Left lobe of liver (tissue), 2 donors: ENCODE measurements around the gene NUTF2. TPM values are rescaled to one million over a fixed set of nuclear protein-coding genes. Genes with fewer than 3 reads are reported as not detected.
A peak's percentile ranks its signal among the peaks of the same experiment; 100 is the strongest.
"Not testable (repeated sequence)": the region's sequence is repeated elsewhere in the genome, so short reads cannot be mapped to it uniquely, and the experiment has no call there.

Experiments
- ATAC-seq: fragments of 200-7000 bp; cut with Tn5 transposase; one replicate; pipeline ENCODE4 v1.9.1; 2020; ENCODE audit warnings: mild to moderate bottlenecking, moderate library complexity
- DNase-seq: peaks from one replicate; pipeline ENCODE4 v3.0.0-alpha.2; 2020; ENCODE audit warnings: low spot score
- total RNA-seq: library from RNA; stranded (reverse); gene quantifications from one replicate; pipeline ENCODE4 v1.2.1, GENCODE V29; 2021
- donor health status: DM: no; HTN: no; CAD: no; lungs with moderate emphysema.
- donor health status: DM: no; HTN: yes; CAD: no.

NUTF2 gene
- total RNA-seq, 1 donor from 2014 or later = 23.2 TPM

DNA sequence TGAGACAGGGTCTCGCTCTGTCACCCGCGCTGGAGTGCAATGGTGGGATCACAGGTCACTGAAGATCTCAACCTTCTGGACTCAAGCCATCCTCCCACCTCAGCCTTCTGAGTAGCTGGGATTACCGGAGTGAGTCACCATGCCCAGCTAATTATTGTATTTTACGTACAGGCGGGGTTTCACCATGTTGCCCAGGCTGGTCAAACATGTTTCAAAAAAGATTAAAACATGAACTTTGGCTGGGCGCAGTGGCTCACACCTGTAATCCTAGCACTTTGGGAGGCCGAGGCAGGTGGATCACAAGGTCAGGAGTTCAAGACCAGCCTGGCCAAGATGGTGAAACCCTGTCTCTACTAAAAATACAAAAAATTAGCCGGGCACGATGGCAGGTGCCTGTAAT, 9.5 kb upstream of the NUTF2 start:
- DNase-seq, ATAC-seq: not testable (repeated sequence)

- no peak for DNase-seq
- no peak for ATAC-seq
Observed at GRCh38 chr16:67837811-67838210, 8.9 kb upstream of the NUTF2 start.

DNA sequence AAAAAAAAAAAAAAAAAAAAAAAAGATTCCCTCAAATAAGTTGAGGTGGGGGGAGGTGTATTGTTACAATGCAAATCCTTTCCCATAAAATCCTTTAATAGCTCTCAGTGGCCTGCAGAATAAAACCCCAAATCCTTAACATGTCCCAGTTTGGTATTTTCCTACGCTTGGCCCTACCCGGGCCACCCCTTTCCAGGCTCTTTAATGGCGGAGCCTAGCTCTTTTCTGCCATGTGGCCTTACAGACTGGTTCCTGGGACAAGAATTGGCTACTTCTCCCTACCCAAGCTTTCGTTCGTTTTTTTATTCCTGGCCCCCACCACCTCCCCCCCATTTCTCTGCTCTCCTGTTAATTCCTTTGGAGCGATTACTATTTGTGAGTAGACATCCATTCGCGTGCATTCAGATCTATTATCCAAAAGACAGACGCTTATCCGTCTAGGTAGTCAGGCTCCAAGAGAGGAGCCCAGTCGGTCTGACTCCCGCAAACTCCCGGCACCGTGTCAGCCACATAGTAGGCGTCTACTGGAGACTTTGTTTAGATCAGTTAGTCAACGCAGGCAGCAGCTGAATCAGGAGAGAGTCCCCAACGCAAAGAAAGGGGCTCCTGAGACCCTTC, 5.4 kb upstream of the NUTF2 start:
- ATAC-seq (peak; percentile 0), DNase-seq (no peak)

DNA sequence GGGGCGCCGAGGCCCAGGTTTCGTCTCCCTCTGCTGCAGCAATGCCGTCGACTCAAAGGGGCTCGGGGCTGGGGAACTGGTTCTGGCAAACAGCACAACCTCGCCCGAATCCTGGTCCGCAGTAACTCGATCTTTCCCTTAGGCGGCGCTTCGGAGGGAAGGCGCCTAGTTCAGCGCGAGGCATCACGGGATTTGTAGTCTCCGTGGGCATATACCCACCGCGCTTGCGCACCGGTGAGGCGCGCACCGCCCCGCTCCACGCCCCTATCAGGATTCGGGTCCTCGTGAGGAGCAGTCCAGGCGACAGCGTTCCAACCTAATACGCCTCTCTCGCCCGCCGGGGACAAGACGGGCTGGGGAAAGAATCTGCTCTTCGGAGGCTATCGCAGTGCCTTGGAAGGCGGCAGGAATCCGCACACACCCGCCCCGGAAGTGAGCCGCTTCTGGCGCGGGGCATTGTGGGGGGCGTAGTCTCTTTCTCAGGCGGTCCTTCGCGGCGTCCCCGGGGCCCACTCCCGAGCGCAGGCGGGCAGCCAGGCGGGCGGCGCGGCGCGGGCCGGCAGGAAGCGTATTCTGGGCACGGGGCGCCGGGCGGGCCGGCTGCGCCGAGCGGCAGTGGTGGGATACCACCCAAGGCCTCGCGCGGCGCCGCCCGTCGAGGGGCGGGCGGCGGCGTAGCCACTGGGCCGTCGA, 4.8 kb upstream of the NUTF2 start, which contains the start of gene THAP11:
TSS of gene THAP11 (plus strand) at position 505 of the 693 bp plus-strand sequence. CDS start 235 bp downstream, outside the sequence.
- ATAC-seq = peak; percentile 74
- DNase-seq = peak; percentile 95

GRCh38 chr16:67842509-67843342, 4.0 kb upstream of the NUTF2 start:
- DNase-seq = peak; percentile 51

GRCh38 chr16:67843343-67843765, 3.4 kb upstream of the NUTF2 start:
- DNase-seq = no peak
- ATAC-seq = no peak

More at GRCh38 chr16:67842509-67843342, 4.0 kb upstream of the NUTF2 start:
- ATAC-seq = peak; percentile 36

- DNase-seq (no peak), ATAC-seq (no peak)
Observed at GRCh38 chr16:67844497-67844896, 2.2 kb upstream of the NUTF2 start.

GRCh38 chr16:67845291-67846062, 1.3 kb upstream of the NUTF2 start:
- no peak for ATAC-seq
- DNase-seq = no peak

DNA sequence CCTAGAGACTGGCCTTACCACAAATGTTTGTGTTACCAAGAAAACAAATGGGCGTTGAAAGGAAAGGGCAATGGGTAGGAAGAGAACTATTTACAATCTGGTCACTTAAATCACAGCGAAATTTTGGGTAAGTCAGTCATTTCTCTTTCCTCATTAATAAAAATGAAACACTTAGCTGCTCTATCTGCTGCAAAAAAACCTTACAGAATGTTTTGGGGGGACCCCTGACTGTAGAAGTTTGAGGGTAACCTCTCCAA, 742 bp upstream of the NUTF2 start:
- no peak for ATAC-seq
- no peak for DNase-seq

DNA sequence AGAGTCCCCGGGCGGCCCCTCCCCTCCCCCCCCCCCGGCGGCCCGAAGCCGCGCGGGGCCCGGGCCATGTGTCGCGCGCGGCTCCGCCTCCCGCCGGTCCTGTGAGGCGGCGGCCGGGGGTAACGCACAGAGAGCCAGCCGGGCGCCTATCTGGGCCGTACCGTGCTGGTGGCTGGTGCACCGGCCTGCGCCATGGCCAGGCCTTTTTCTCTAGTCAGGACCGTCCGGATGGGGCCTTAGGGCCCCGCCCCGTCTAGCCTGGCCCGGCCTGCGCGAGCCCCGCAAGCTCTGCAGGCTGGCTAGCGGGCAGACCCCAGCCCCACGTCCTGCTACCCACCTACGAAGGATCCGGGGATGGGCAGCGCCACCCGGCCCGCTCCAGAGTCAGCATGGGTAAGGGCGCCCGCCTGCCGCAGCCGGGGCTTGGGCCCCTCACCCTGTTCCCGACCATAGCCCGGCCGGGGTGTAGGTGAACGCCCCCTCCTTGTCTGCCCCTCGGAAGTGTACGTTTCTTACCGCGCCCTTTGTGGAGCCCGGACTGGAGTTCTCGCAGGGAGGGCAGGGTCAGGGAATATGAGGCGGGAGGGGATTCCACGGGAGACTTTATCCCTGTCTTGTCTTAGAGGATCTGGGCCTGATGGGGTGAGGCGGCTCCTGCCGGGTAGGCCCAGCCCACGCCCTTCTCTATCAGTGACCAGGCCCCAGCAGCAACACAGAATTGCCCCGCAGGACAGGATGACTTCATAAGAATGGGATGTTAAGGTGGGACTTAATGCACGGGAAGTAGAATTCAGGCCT, 530 bp downstream of the NUTF2 start, which contains the start of gene CENPT:
TSS of gene CENPT (minus strand) at position 630 of the 798 bp plus-strand sequence. CDS start 13,834 bp downstream, outside the sequence.
- ATAC-seq (peak; percentile 67), DNase-seq (no peak)

- ATAC-seq = no peak
Observed at GRCh38 chr16:67848118-67848517, 1.4 kb downstream of the NUTF2 start.

DNA sequence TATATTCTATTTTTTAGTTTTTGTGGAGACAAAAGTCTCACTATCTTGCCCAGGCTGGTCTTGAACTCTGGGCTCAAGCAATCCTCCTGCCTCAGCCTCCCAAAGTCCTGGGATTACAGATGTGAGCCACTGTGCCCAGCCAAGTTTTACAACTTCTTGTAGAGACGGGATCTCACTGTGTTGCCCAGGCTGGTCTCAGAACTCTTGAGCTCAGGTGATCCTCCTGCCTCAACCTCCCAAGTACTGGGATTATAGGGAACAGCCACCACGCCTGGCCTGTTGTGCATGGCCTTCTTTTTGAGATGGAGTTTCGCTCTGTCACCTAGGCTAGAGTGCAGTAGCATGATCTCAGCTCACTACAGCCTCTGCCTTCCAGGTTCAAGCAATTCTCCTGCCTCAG, 6.9 kb downstream of the NUTF2 start:
- no peak for DNase-seq
- ATAC-seq = no peak

More at GRCh38 chr16:67848118-67848517, 1.4 kb downstream of the NUTF2 start:
- DNase-seq = no peak

- DNase-seq = no peak
- ATAC-seq = no peak
Observed at GRCh38 chr16:67855789-67856188, 9.1 kb downstream of the NUTF2 start.

DNA sequence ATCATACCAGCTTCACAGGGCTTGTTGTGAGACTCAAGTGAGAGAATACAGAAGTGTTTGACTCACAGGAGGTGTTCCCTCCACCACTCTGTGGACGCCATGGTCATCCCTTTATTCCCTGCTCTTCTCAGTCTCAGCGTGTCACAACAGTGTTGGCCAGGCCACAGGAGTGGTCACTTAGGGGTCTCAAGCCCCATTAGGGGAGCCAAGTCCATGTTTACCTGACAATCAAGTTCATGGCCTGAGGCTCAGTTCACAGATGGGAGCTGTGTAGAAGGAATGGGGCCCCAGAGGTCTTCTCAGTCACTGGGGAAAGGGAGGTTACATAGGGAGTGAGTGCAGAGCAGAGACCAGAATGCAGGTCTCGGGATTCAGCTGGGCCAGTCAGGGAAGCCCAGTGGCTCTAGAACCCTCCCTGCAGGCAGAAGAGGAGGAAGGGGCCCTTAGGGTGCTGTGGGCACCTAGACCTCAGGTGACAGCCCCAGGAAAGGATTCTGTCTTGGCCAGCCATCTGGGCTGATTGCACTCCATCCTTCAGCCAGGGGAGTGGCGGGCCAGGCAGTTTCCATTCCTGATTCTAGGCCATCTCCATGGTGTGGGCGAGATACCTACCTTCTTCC, 10.3 kb downstream of the NUTF2 start:
- DNase-seq (no peak), ATAC-seq (no peak)

DNA sequence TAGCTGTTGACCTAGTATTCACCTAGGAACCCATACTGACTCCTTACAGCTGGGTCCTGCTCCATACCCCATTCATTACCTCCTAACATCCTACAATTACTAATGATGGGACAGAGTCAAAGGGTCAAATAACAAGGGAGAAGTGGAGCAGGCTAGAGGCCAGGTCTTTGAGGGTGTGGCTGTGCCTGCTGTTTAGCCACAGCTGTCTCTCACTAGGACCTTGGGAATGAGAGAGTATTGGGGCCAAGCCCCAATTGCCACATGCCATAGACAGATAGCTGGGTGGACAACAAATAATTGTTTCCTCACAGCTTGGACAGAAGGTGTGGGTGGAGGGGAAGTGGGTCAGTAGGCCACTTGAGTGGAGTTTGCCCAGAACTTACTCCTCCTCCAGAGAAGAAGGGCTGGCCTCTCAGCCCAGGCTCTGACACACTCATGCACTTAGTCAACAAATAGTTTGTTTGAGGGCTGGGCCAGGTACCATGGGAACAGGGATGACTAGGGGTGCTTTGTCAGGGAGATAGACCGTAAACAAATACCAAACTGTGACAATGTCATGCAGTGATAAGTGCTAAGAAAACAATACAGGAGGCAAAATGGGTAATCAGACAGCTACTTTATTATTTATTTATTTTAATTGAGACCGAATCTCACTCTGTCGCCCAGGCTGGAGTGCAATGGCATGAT, 11.0 kb downstream of the NUTF2 start:
- DNase-seq (peak; percentile 90), ATAC-seq (peak; percentile 95)

- DNase-seq (no peak), ATAC-seq (no peak)
Observed at GRCh38 chr16:67858500-67858899, 11.8 kb downstream of the NUTF2 start.

- ATAC-seq = no peak
- DNase-seq = no peak
Observed at GRCh38 chr16:67860589-67861398, 14.1 kb downstream of the NUTF2 start.

GRCh38 chr16:67861877-67862276, 15.1 kb downstream of the NUTF2 start:
- ATAC-seq (no peak), DNase-seq (no peak)
